Spleen (tissue), 11 donors: Measurements from ENCODE around the gene MCM5. TPM values are rescaled to one million over a fixed set of nuclear protein-coding genes. Genes with fewer than 3 reads are reported as not detected.
A peak's percentile ranks its signal among the peaks of the same experiment; 100 is the strongest.

Source experiments
- DNase-seq: peaks from one replicate; pipeline ENCODE4 v3.0.0-alpha.2; 2020
- H3K27ac ChIP-seq, 8 donors: fragments of 200-600 bp; sonication (generic) in 7 of 8; 1 replicate in 4 of 8; 2 replicates in 4 of 8; pipeline versions ENCODE4 v1.5.0 to v1.8.0; 2016 to 2021; ENCODE audit warnings: inconsistent platforms in 4 of 8, mild to moderate bottlenecking in 4 of 8, moderate library complexity in 1 of 8
- H3K27me3 ChIP-seq, 7 donors: fragments of 200-600 bp; sonication (generic) in 6 of 7; replicated peaks in 1 of 7; 1 replicate in 4 of 7; 2 replicates in 3 of 7; pipeline versions ENCODE4 v1.5.0 to v1.8.0; 2016 to 2021; ENCODE audit warnings: inconsistent platforms in 3 of 7, mild to moderate bottlenecking in 1 of 7
- H3K36me3 ChIP-seq, 6 donors: fragments of 200-600 bp; sonication (generic) in 5 of 6; 1 replicate in 4 of 6; 2 replicates in 2 of 6; pipeline versions ENCODE4 v1.5.0 to v1.8.0; 2016 to 2021; ENCODE audit warnings: inconsistent platforms in 2 of 6
- H3K4me1 ChIP-seq, 6 donors: fragments of 200-600 bp; sonication (generic) in 5 of 6; 1 replicate in 3 of 6; 2 replicates in 3 of 6; pipeline versions ENCODE4 v1.5.0 to v1.8.0; 2016 to 2021; ENCODE audit warnings: inconsistent platforms in 3 of 6
- H3K4me3 ChIP-seq, 8 donors: fragments of 200-600 bp; sonication (generic) in 7 of 8; 1 replicate in 4 of 8; 2 replicates in 4 of 8; pipeline versions ENCODE4 v1.5.0 to v1.8.0; 2016 to 2021; ENCODE audit warnings: inconsistent platforms in 4 of 8, mild to moderate bottlenecking in 4 of 8, moderate library complexity in 2 of 8
- H3K9me3 ChIP-seq, 8 donors: fragments of 200-600 bp; sonication (generic) in 7 of 8; 1 replicate in 4 of 8; 2 replicates in 4 of 8; pipeline versions ENCODE4 v1.5.0 to v1.8.0; 2016 to 2021; ENCODE audit warnings: inconsistent platforms in 4 of 8
- POLR2A ChIP-seq, 3 donors: fragments of 450-650 bp; IDR thresholded peaks; one replicate each; pipeline ENCODE4 v1.5.1; 2017; ENCODE audit warnings: antibody characterized with exemption in 3 of 3, mild to moderate bottlenecking in 1 of 3
- POLR2AphosphoS5 ChIP-seq, 3 donors: sonication (generic); formaldehyde crosslinking; IDR thresholded peaks; one replicate each; pipeline ENCODE4 v1.5.1; 2017; ENCODE audit warnings: antibody characterized with exemption in 3 of 3
- WGBS, 5 donors: extraction: QIAGEN DNeasy Blood & Tissue Kit in 3 of 5; methylation state at CpG; one replicate each; pipeline versions ENCODE4 v1.1.5 to v1.1.7; 2013 to 2018; 5-methylcytosine and 5-hydroxymethylcytosine counted together
- intact Hi-C: fragments of 100-400 bp; cut with DNase I; formaldehyde crosslinking; loops from one replicate; pipeline ENCODE4 v1.15.0; 2023; ENCODE audit warnings: low total_unique reads
- polyA plus RNA-seq, 3 donors: library from polyadenylated mRNA; stranded (reverse); fragments of 200-250 nt; gene quantifications; one replicate each; pipeline ENCODE4 v1.2.1, GENCODE V29; 2013
- total RNA-seq, 7 donors: library from RNA; depleted of rRNA in 3 of 7; stranded (reverse); fragments of >200 nt in 3 of 7; fragmentation: NEBNext Ultra II Directional in 4 of 7; extraction: Animal tissue kit (Norgen Biotek cat#: 25700) in 4 of 7; gene quantifications; one replicate each; pipeline versions ENCODE4 v1.1.0 to v1.2.1, GENCODE V29; 2016 to 2021
- TF ChIP-seq, protein P1 (sequence below), 11 experiments: fragments of 200-600 bp in 7 of 11; fragments of 450-650 bp in 4 of 11; sonication (generic) in 4 of 11; IDR thresholded peaks in 8 of 11; conservative IDR thresholded peaks in 3 of 11; 1 replicate in 7 of 11; 2 replicates in 4 of 11; pipeline versions ENCODE4 v1.4.0 to v1.8.0; 2016 to 2021; ENCODE audit warnings: antibody characterized with exemption in 11 of 11, inconsistent platforms in 4 of 11, mild to moderate bottlenecking in 1 of 11
- donor health status: healthy with polysubstance abuse.
- donor health status: DM: no; HTN: no; CAD: no; lungs with moderate emphysema.
- donor health status: DM: no; HTN: no; CAD: no.
- donor health status: Bipolar disorder and iron deficiency.
- donor health status: healthy.
- donor health status: DM: no; HTN: no; CAD: no.
- donor health status: DM: yes; HTN: yes; CAD: no.

Gene MCM5
- total and polyA plus RNA-seq, 10 donors = 45.2 to 96.3 (median 56.5) TPM

- Histone ChIP-seq H3K36me3 (peaks cover 0 to 54% (median 36%) of the 10 kb centered on the region in 6 donors), H3K27ac (no peak overlapping the region), H3K9me3 (no peaks in the 10 kb centered on the region), H3K4me3 (peak overlapping the region in 1 of 8 donors; percentile 95), H3K4me1 (peaks cover 13 to 81% (median 53%) of the 10 kb centered on the region in 6 donors), H3K27me3 (no peaks in the 10 kb centered on the region)
- 92 to 98% (median 93%) methylated on average over 6 of the region's 6 CpGs for WGBS, 5 donors
- DNase-seq = no peak
- TF ChIP-seq POLR2AphosphoS5 (IDR thresholded peaks at IDR 0.05) = no peak
- TF ChIP-seq, protein P1, sequence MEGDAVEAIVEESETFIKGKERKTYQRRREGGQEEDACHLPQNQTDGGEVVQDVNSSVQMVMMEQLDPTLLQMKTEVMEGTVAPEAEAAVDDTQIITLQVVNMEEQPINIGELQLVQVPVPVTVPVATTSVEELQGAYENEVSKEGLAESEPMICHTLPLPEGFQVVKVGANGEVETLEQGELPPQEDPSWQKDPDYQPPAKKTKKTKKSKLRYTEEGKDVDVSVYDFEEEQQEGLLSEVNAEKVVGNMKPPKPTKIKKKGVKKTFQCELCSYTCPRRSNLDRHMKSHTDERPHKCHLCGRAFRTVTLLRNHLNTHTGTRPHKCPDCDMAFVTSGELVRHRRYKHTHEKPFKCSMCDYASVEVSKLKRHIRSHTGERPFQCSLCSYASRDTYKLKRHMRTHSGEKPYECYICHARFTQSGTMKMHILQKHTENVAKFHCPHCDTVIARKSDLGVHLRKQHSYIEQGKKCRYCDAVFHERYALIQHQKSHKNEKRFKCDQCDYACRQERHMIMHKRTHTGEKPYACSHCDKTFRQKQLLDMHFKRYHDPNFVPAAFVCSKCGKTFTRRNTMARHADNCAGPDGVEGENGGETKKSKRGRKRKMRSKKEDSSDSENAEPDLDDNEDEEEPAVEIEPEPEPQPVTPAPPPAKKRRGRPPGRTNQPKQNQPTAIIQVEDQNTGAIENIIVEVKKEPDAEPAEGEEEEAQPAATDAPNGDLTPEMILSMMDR (IDR thresholded peaks at IDR 0.05 in 8 of 11, conservative IDR thresholded peaks at IDR 0.05 in 3 of 11) = no peak
- TF ChIP-seq POLR2A (IDR thresholded peaks at IDR 0.05) = no peak
- intact Hi-C loops = loop anchor here (10.0 kb wide), 1 partner anchor 47 kb away; no protein-coding TSS in a partner anchor
Measured at GRCh38 chr22:35401863-35402262, 1.9 kb downstream of the MCM5 start.

DNA sequence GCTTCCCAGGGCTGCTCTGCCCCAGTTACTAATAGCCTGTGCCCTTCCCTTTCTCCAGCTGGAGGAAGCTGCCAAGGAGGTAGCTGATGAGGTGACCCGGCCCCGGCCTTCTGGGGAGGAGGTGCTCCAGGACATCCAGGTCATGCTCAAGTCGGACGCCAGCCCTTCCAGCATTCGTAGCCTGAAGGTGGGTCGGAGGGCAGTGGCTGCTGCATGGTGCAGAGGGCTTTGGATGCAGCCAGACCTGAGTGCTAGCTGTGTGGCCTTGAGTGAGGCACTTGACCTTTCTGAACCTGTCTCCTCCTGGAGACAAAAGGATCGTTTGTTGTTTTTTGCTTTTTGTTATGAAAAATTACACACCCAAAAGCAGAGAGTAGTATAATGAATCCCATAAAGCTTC, 3.4 kb downstream of the MCM5 start:
- Histone ChIP-seq H3K27me3 (no peaks in the 10 kb centered on the region), H3K4me1 (peaks cover 13 to 81% (median 50%) of the 10 kb centered on the region in 6 donors), H3K4me3 (no peak overlapping the region), H3K36me3 (peaks cover 0 to 69% (median 51%) of the 10 kb centered on the region in 6 donors), H3K27ac (peak overlapping the region in 1 of 8 donors; percentile 14), H3K9me3 (no peaks in the 10 kb centered on the region)
- no peak for DNase-seq
- 69 to 88% (median 76%) methylated on average over 3 to 7 of the region's 7 CpGs for WGBS, 5 donors
- intact Hi-C loops = loop anchor here (10.0 kb wide), 1 partner anchor 49 kb away; no protein-coding TSS in a partner anchor
- TF ChIP-seq, protein P1 (IDR thresholded peaks at IDR 0.05 in 8 of 11, conservative IDR thresholded peaks at IDR 0.05 in 3 of 11) = no peak
- TF ChIP-seq POLR2A (IDR thresholded peaks at IDR 0.05) (no peak), POLR2AphosphoS5 (IDR thresholded peaks at IDR 0.05) (no peak)

DNA sequence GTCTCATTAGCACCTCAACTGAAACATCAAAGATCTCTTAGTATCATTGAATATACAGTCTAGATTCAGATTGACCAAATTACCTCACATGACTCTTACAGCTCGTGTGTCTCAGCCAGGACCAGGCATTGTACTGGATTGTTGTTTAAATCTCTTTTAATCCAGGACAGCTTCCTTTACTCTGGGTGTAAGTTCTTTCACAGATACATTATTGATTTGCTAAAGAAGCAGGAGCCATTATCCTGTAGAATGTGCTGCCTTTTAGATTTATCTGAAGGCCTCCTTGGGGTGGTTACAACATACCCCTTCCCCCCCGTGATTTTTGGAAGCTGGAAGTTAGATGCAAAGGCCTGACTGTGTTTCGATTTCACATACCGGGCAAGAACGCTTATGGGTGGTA, 4.2 kb downstream of the MCM5 start:
- no peak overlapping the region for H3K4me3 ChIP-seq
- TF ChIP-seq, protein P1 (IDR thresholded peaks at IDR 0.05 in 8 of 11, conservative IDR thresholded peaks at IDR 0.05 in 3 of 11) = no peak
- no peak for TF ChIP-seq POLR2A (IDR thresholded peaks at IDR 0.05)
- no peak for TF ChIP-seq POLR2AphosphoS5 (IDR thresholded peaks at IDR 0.05)
- 73 to 90% (median 82%) methylated on average over 4 to 5 of the region's 5 CpGs for WGBS, 5 donors
- H3K27me3 ChIP-seq = no peaks in the 10 kb centered on the region
- no peak for DNase-seq
- peaks cover 0 to 77% (median 59%) of the 10 kb centered on the region in 6 donors for H3K36me3 ChIP-seq
- peaks cover 13 to 81% (median 42%) of the 10 kb centered on the region in 6 donors for H3K4me1 ChIP-seq
- peak overlapping the region in 3 of 8 donors; percentile 14 to 34 (median 17) for H3K27ac ChIP-seq
- intact Hi-C loops = loop anchor here (10.0 kb wide), 1 partner anchor 49 kb away; no protein-coding TSS in a partner anchor
- no peaks in the 10 kb centered on the region for H3K9me3 ChIP-seq

GRCh38 chr22:35406443-35406842, 6.5 kb downstream of the MCM5 start:
- 74 to 86% (median 85%) methylated on average over 6 to 13 of the region's 13 CpGs for WGBS, 5 donors
- DNase-seq = no peak
- Histone ChIP-seq H3K27ac (peak overlapping the region in 2 of 8 donors; percentile 83 to 87), H3K27me3 (no peaks in the 10 kb centered on the region), H3K4me1 (peaks cover 9 to 87% (median 47%) of the 10 kb centered on the region in 6 donors), H3K4me3 (no peak overlapping the region), H3K36me3 (peaks cover 0 to 97% (median 79%) of the 10 kb centered on the region in 6 donors), H3K9me3 (no peaks in the 10 kb centered on the region)
- TF ChIP-seq POLR2AphosphoS5 (IDR thresholded peaks at IDR 0.05) (peak in 2 of 3 donors; percentile 29 to 40), POLR2A (IDR thresholded peaks at IDR 0.05) (no peak)
- TF ChIP-seq, protein P1 (IDR thresholded peaks at IDR 0.05 in 8 of 11, conservative IDR thresholded peaks at IDR 0.05 in 3 of 11) = no peak
- intact Hi-C loops = loop anchor here (10.0 kb wide), 1 partner anchor 52 kb away; no protein-coding TSS in a partner anchor
